ENCODE data around the gene OR14A16. TPM values are rescaled to one million over a fixed set of nuclear protein-coding genes. Genes with fewer than 3 reads are reported as not detected.

OR14A16 gene
- total RNA-seq, 2 experiments from 2014 or later = not detected

DNA sequence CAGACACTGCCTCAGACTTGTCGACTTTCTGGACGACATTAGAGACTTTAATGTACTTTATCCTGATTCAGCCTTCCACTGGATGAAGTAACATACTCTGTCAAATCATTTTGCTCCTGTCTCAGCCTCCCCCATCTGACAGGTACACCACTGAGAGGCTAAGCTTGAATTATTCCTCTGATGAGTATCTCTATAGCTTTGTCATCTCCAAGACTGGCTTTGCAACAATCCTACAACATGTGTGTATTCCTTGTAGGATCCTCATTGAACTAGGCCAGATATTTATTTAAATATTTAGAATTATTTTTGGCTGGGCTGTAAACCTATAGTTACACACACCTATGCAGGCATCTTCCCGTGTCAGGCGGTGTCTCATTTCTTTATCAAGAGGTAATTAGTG lies 32.0 kb upstream of the OR14A16 start:
- H3K9me3 Mint-ChIP-seq = no peaks in the 10 kb centered on the region
- Histone ChIP-seq H3K4me3 (ENCODE audit: low read length) (no peak overlapping the region), H3K4me1 (ENCODE audit: insufficient read depth, low read length) (peaks cover 6% of the 10 kb centered on the region), H3K27ac (ENCODE audit: low read depth in 1 of 2, low read length in 2 of 2) (no peak overlapping the region), H3K27me3 (ENCODE audit: control insufficient read depth in 1 of 2, insufficient read depth in 2 of 2, low read length in 2 of 2) (peaks cover 13 to 28% of the 10 kb centered on the region in 2 experiments), H3K36me3 (ENCODE audit: insufficient read depth, low read length) (no peaks in the 10 kb centered on the region), H3K9me3 (ENCODE audit: control insufficient read depth in 1 of 2, insufficient read depth in 1 of 2, low read length in 2 of 2) (peaks cover 0 to 7% of the 10 kb centered on the region in 2 experiments)
- H3K4me1 Mint-ChIP-seq (ENCODE audit: low read depth) = peaks cover 12% of the 10 kb centered on the region
- ATAC-seq (ENCODE audit: poor library complexity) (no peak), DNase-seq (no peak)
- intact Hi-C loops (cut with DNase I, micrococcal nuclease) = no loop called here
- CTCF ChIA-PET = no interaction called here
- H3K4me3 Mint-ChIP-seq = peak overlapping the region; percentile 62
- no peak overlapping the region for H3K27ac Mint-ChIP-seq
- H3K27me3 Mint-ChIP-seq = peaks cover 77% of the 10 kb centered on the region
- no peaks in the 10 kb centered on the region for H3K36me3 Mint-ChIP-seq (ENCODE audit: low read depth)
- POLR2A ChIA-PET = no interaction called here
- TF ChIP-seq, protein P1, sequence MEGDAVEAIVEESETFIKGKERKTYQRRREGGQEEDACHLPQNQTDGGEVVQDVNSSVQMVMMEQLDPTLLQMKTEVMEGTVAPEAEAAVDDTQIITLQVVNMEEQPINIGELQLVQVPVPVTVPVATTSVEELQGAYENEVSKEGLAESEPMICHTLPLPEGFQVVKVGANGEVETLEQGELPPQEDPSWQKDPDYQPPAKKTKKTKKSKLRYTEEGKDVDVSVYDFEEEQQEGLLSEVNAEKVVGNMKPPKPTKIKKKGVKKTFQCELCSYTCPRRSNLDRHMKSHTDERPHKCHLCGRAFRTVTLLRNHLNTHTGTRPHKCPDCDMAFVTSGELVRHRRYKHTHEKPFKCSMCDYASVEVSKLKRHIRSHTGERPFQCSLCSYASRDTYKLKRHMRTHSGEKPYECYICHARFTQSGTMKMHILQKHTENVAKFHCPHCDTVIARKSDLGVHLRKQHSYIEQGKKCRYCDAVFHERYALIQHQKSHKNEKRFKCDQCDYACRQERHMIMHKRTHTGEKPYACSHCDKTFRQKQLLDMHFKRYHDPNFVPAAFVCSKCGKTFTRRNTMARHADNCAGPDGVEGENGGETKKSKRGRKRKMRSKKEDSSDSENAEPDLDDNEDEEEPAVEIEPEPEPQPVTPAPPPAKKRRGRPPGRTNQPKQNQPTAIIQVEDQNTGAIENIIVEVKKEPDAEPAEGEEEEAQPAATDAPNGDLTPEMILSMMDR (IDR thresholded peaks at IDR 0.05) = no peak

DNA sequence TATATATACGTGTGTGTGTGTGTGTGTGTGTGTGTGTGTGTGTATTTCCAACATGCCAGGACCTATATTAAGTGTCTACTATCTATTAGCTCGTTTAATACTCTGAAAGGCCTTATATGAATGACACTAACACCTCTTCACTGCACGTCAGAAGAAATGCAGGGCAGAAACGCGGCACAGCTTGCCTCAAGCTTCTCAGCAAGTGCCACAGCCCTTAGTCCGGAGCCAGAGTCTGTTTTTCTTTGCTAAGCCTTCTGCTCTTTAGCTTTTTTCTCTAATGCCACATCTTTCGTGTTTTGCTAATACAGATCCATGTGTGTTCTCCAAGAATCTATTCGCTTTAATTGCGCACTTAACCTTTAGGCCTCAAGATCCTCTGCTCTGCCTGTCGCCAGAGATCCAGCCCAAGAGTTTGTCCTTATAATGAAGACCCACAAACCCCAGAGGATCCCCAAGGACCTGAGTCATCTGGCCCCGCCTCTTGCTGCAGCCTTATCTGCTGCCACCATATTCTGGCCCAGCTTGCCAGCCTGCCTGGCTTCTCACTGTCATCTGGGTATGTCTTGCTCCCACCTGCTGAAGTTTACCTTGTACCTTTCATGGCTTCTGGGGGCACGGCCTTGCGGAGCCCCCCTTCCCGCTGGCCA lies 31.1 kb upstream of the OR14A16 start:
- H3K4me1 ChIP-seq (ENCODE audit: insufficient read depth, low read length) = peaks cover 6% of the 10 kb centered on the region
- ATAC-seq (ENCODE audit: poor library complexity) (no peak), DNase-seq (no peak)
- H3K27ac Mint-ChIP-seq = no peak overlapping the region
- no peaks in the 10 kb centered on the region for H3K36me3 Mint-ChIP-seq (ENCODE audit: low read depth)
- H3K27me3 Mint-ChIP-seq = peaks cover 69% of the 10 kb centered on the region
- no peaks in the 10 kb centered on the region for H3K9me3 Mint-ChIP-seq
- peaks cover 0 to 7% of the 10 kb centered on the region in 2 experiments for H3K9me3 ChIP-seq (ENCODE audit: control insufficient read depth in 1 of 2, insufficient read depth in 1 of 2, low read length in 2 of 2)
- peaks cover 13 to 28% of the 10 kb centered on the region in 2 experiments for H3K27me3 ChIP-seq (ENCODE audit: control insufficient read depth in 1 of 2, insufficient read depth in 2 of 2, low read length in 2 of 2)
- H3K4me3 Mint-ChIP-seq = no peak overlapping the region
- H3K4me3 ChIP-seq (ENCODE audit: low read length) = no peak overlapping the region
- POLR2A ChIA-PET = no interaction called here
- CTCF ChIA-PET = no interaction called here
- TF ChIP-seq, protein P1 (IDR thresholded peaks at IDR 0.05) = no peak
- H3K4me1 Mint-ChIP-seq (ENCODE audit: low read depth) = peaks cover 12% of the 10 kb centered on the region
- no peaks in the 10 kb centered on the region for H3K36me3 ChIP-seq (ENCODE audit: insufficient read depth, low read length)
- intact Hi-C loops (cut with DNase I, micrococcal nuclease) = no loop called here
- no peak overlapping the region for H3K27ac ChIP-seq (ENCODE audit: low read depth in 1 of 2, low read length in 2 of 2)

DNA sequence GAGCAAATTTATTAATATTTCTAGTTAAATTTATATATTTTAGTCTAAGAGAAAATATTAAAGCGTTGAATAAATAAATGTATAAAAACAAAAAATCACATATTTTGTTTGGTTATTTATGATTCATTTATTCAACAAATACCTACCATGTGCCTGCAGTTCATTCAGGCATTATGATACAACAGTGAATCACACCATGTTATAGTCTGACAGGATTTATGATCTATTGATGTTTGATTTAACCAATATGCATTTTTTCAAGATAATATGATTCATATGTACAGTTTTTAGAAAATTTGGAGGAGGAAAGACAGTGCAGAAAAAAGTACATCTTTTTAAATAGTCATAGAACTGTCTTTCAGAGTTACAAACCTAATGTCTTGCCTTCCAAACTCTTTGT lies 25.7 kb upstream of the OR14A16 start:
- H3K36me3 ChIP-seq (ENCODE audit: insufficient read depth, low read length) = no peaks in the 10 kb centered on the region
- ATAC-seq (ENCODE audit: poor library complexity) = no peak
- Mint-ChIP-seq H3K4me3 (no peak overlapping the region), H3K4me1 (ENCODE audit: low read depth) (no peaks in the 10 kb centered on the region), H3K27me3 (peaks cover 23% of the 10 kb centered on the region), H3K36me3 (ENCODE audit: low read depth) (no peaks in the 10 kb centered on the region), H3K27ac (no peak overlapping the region), H3K9me3 (no peaks in the 10 kb centered on the region)
- no peak for DNase-seq
- intact Hi-C loops (cut with DNase I, micrococcal nuclease) = no loop called here
- TF ChIP-seq, protein P1 (IDR thresholded peaks at IDR 0.05) = no peak
- H3K27ac ChIP-seq (ENCODE audit: low read depth in 1 of 2, low read length in 2 of 2) = no peak overlapping the region
- CTCF ChIA-PET = no interaction called here
- POLR2A ChIA-PET = no interaction called here
- no peak overlapping the region for H3K4me3 ChIP-seq (ENCODE audit: low read length)
- H3K27me3 ChIP-seq (ENCODE audit: control insufficient read depth in 1 of 2, insufficient read depth in 2 of 2, low read length in 2 of 2) = no peaks in the 10 kb centered on the region
- H3K9me3 ChIP-seq (ENCODE audit: control insufficient read depth in 1 of 2, insufficient read depth in 1 of 2, low read length in 2 of 2) = peaks cover 0 to 3% of the 10 kb centered on the region in 2 experiments
- no peaks in the 10 kb centered on the region for H3K4me1 ChIP-seq (ENCODE audit: insufficient read depth, low read length)

All from CD4-positive, alpha-beta T cell (primary cell).